GM20000 (cell line): ENCODE results near the gene LAMB4.

Experiments
- DNase-seq: peaks from one replicate; pipeline ENCODE4 v3.0.0; 2012; ENCODE audit warnings: low spot score
- TF ChIP-seq, protein P1 (sequence below): IDR thresholded peaks from 2 replicates; pipeline ENCODE4 v1.5.1; 2012; ENCODE audit warnings: mild to moderate bottlenecking, control low read depth; ENCODE audit errors: extremely low read depth, missing control alignments

LAMB4 gene

DNA sequence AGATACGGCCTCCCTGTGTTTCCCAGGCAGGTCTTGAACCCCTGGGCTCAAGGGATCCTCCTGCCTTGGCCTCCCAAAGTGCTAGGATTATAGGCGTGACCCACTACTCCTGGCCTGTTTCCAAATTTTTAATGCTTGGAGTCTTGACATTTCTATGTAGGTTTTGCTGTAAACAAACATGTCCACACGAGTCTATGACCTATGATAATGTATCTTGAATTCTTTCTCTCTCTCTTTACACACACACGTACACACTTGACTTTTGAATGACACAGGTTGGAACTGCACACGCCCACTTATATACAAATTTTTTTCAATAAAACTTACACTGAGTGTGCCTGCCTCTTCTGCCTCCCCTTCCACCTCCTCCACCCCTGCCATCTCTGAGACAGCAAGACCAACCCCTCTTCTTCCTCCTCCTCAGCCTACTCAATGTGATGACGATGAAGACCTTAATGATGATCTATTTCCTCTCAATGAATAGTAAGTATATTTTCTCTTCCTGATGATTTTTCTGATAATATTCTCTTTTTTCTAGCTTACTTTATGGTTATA is 83.1 kb downstream of the LAMB4 start:
- no peak for DNase-seq
- TF ChIP-seq, protein P1, sequence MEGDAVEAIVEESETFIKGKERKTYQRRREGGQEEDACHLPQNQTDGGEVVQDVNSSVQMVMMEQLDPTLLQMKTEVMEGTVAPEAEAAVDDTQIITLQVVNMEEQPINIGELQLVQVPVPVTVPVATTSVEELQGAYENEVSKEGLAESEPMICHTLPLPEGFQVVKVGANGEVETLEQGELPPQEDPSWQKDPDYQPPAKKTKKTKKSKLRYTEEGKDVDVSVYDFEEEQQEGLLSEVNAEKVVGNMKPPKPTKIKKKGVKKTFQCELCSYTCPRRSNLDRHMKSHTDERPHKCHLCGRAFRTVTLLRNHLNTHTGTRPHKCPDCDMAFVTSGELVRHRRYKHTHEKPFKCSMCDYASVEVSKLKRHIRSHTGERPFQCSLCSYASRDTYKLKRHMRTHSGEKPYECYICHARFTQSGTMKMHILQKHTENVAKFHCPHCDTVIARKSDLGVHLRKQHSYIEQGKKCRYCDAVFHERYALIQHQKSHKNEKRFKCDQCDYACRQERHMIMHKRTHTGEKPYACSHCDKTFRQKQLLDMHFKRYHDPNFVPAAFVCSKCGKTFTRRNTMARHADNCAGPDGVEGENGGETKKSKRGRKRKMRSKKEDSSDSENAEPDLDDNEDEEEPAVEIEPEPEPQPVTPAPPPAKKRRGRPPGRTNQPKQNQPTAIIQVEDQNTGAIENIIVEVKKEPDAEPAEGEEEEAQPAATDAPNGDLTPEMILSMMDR = no peak

DNA sequence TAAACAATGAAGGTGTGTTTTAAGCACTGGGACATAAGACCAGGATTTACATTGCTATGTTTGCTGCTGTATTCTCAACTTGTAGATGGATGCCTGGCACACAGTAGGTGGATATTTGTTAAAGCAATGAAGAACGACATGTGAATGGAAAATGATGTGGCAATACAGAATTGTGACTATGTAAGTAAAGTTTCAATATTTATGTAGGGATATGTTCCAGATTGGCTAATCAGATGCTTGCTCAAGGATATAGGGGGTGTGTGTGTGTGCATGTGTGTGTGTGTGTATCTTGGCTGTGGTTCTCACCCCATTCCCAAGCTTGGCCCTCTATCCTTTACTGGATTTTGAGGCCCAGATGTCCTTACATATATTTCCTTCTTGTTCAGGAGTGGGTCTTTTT is 84.5 kb downstream of the LAMB4 start:
- TF ChIP-seq, protein P1 = no peak
- no peak for DNase-seq

DNA sequence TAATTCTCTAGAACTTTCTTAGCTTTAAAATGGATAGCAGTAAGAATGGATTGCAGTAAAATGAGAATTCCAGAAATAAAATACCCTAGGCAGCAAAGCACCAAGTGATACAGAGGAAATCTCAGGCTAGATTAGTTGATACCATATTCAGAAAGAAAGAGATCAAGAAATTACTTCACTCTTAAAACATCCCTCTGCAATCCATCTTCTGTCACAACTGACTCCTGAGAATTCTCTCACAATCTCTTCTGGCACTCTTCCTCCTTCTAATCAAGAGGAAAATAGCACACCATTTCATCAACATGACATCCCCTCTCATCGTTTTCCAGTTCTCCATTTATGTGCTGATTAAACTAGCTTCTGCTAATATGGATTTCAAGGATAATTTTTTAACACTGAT is 85.0 kb downstream of the LAMB4 start:
- DNase-seq = no peak
- TF ChIP-seq, protein P1 = no peak

GRCh38 chr7:108044345-108044744 is 85.8 kb downstream of the LAMB4 start:
- DNase-seq = no peak
- TF ChIP-seq, protein P1 = no peak

DNA sequence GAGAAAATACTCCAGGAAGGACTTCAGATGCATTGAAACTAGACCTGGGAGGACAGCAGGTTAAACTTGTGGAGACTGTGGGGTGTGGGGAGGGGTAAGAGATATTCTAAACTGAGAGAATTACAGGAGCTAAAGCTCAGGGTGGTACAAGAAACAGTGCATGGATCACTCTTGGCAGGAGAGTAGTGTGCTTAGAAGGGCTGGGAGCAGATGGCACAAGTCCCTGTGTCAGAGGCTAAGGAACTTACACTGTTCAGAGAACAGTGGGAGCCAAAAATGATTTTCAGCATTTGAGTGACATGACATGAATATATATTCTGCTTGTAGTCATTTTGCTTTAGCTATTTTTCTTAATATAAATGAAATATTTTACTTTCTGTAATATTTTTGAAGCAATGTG is 91.2 kb downstream of the LAMB4 start:
- DNase-seq = no peak
- TF ChIP-seq, protein P1 = no peak

GRCh38 chr7:108037741-108038140 is 92.4 kb downstream of the LAMB4 start:
- TF ChIP-seq, protein P1 = no peak
- no peak for DNase-seq

- no peak for DNase-seq
- TF ChIP-seq, protein P1 = no peak
Observed at GRCh38 chr7:108037140-108037539, 93.0 kb downstream of the LAMB4 start.
